Iris pigment epithelial cell (primary cell): ENCODE results near the gene NSG1.
"Not testable (repeated sequence)": the region's sequence is repeated elsewhere in the genome, so short reads cannot be mapped to it uniquely, and the experiment has no call there.

ENCODE experiments used
- DNase-seq: peaks from one replicate; pipeline ENCODE4 v3.0.0-alpha.2; 2011; ENCODE audit warnings: low read depth

Gene NSG1

DNA sequence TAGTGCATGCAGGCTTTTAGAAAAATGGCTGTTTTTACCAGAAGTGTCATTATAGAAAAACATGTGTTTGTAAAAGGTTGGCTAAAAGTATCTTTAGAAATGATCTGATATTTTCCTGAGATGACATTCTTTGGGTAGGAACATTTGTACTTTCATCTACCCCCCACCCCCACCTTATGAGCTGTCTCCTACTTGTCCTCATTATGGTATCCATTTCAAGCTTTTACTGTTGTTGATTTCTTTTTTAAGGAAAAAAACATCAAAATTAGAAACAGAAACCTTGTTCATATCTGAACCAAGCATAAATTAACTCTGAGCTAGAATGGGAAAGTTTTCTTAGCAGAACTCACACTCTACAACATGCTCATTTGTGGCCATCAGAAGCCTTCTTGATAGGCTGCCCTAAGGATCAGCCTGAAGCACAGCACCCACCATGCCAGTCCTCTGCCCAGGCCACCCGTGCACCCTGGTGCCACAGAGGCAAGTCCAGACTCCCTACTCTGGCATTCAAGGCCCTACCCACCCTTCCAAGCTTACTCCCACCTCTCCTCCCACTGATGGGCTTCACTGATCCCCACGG, 49.4 kb downstream of the NSG1 start:
- DNase-seq, result no peak

DNA sequence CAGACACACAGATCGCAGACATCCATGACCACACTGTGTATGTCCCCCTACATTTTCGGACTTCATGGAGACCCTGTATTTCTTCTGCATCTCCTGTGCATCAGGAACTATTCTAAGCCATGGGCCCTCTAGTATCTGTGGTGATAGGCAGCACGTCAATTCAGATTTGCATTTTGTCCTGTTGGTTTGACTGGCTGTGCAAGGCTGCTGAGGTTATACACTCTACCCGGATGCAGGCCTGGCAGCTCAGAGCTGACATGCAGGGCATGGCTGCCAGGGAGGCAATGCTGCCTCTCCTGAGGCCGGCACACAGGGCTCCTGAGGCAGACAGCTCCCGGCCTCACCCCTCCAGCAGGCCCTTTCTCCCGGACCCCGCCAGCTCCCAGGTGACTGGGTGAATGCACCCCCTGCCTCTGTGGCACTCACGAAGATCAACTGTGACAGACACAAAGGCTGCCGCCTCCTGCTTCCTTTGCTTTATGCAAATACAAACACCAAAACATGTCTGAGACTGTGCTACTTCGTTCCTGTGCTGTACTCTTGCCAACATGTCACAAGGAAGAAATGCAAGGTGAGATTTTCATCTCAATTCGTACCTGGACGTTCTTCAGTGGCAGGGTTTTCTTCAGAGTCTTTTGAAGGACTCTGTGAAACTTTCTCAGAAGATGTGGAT, 51.0 kb downstream of the NSG1 start:
- no peak for DNase-seq

DNA sequence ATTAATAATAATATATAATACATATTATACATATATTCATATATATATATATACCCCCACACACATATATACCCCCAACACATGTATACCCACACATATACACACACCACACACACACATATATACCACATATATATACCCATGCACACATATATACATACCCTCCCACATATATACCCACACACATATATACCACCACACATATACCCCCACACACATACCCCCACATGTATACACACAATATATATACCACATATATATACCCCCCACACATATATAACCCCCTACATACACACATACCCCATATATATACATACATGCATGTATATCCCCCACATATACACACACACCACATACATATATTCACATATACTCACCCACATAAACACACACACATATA, 52.0 kb downstream of the NSG1 start:
- DNase-seq, result no peak

DNA sequence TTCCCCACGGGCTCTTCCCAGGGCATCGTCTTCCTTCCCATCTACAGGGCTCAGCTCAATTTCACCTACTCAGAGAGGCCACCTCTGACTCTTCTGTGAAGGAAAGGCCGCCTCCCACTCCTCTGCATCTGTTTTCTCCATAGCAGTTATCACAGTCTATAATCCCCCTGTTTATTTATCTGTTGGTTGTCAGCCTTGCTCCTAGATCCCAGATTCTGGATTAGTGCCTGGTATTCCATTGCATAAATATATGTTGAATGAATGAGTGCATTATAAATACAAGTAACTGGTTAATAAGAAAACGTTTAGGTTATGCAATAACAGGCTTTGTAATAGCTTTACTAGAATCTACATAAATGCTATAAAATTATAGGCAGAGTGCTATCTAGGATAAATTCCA, 52.9 kb downstream of the NSG1 start:
- DNase-seq, result peak; percentile 51

DNA sequence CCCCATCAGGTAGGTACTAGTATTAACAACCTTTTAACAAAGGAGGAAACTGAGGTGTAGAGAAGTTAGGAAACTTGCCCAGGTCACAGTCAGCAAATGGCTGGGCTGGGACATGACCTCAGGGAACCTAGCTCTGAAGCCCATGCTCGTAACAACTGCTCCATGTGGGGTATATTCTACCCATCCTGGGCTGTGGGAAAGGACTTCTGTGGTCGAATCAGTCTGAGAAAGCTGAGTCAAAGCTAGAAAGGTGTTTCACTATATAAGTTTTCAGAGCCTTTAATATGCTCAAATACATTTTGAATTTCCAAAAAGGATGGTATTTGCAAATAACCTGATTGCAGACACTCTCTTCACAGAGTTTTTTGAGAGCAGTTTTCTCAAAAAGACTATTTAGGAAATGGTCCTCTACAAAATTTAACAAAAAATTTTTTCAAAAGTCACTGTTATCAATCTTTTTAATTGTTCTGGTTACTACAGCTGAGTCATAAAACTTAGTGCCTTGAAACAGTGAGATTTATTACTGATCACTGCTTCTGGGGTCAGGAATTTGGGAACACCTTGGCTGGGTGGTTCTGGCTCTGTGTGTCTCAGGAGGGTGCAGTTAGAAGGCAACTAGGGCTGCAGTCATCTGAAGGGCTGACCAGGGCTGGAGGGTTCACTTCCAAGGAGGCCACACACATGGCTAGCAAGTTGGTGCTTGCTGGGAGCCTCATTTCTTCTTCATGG, 53.6 kb downstream of the NSG1 start:
- no peak for DNase-seq

DNA sequence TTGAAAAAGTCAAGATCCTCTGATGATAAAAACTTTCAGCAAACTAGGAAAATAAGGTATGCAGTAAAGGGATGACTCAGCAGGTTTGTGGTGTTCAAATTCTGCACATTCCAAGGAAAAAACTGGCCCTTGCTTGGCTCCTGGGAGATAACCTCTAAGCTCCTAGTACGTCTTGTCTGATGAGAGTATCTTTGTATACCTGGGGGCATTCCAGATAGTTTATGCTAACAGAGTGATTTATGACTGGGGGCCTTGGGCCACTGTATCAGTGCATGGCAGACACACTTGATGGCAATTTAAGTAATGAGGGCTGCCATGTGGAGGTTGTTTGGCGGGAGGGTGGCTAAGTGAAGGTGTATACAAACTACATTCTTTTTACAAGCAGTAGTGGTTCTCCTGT, 56.9 kb downstream of the NSG1 start:
- DNase-seq, result peak; percentile 81

DNA sequence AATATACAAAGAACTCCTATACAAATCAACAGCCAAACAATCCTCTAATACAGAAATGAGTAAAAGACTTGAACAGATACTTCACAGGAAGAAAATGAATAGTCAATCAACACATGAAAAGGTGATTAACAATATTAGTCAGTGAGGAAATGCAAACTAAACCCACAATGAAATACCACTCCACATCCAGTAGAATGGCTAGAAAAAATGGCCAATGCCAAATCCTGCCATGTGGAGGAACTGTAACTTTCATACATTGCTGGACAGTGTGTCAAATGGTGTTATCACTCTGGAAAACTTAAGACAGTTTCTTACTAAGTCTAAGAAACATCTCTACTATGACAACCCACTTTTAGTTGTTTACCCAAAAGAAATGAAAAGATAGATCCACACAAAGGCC, 59.5 kb downstream of the NSG1 start:
- DNase-seq, result peak; percentile 59

DNA sequence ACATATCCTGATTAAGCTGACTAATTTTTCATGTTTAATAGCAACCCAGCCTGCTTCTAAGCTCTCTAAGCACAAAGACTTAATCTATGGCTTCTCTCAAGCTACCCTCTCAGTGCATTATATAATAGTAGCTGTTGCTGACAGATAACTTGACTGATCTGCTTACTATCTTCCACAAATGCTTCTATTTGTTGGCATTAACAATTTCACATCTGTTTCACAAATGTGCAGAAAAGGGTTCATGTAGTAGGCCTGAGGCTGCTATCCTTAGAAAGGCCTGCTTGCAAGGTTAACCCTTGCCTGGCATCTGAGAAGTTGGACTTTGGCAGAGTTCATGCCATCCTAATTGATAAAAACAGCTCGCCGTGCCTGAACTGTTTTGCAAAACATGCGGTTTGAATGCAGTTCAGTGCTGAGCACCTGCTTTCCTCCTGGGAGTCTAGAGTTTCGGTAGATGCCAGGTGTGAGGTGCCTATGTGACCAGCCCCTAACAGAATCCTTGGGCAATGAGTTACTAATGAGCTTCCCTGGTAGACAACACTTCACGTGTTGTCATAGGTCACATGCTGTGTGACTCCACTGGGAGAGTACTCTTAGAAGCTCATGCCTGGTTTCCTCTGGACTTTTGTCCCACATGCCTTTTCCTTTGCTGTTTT, 68.4 kb downstream of the NSG1 start:
- no peak for DNase-seq

DNA sequence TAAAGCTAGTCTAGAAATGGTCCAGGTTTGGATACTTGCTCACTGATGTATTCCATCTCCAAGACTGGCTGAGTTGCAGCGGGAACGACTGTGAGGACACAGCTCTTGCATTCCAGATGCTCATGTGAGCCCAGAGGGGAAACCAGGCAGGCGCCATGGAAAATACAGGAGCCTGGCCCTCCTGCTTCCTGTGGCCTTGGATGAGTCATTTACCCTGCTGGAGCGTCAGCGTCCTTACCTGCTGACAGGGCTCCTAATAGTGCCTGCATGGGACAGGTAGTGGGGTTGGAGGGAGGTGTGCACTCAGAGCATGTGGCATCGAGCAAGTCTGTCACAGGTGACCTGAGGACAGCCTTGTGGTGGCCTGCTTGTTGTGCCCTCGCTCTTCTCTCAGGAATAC, 69.4 kb downstream of the NSG1 start:
- peak; percentile 66 for DNase-seq

DNA sequence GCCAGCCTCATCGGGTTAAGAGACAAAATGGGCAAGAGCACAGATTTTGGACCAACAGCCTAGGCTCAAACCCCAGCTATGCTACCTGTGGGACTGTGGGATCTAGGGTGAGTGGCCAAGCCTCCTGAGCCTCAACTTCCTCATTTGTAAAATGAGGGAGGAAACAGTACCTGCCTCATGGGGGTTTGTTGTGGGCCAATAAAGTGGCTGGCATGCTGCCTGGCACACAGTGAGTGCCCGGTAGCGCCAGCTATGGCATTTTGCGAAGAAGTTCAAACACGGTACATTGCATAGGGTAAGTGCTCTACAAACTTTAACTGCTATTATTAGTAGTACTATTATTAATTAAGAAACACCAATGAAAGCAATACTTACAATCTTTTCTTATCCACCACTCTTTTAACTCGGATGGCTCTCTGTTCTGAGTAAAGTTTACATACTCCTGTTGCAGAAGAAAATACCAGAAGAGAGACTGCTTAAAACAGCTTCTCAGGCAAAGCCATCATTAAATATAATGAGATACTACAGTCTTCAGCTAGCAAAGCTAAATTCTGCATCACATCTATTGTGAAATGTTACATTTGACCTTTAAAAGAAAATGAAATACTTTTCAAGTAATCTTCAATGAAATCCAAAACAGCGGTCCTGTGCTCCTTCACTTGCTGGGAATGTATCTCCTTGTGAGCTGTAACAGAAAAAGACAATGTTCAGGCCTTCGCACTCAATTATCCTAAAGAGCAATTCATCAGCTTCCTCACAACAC, 70.1 kb downstream of the NSG1 start:
- DNase-seq, result no peak

DNA sequence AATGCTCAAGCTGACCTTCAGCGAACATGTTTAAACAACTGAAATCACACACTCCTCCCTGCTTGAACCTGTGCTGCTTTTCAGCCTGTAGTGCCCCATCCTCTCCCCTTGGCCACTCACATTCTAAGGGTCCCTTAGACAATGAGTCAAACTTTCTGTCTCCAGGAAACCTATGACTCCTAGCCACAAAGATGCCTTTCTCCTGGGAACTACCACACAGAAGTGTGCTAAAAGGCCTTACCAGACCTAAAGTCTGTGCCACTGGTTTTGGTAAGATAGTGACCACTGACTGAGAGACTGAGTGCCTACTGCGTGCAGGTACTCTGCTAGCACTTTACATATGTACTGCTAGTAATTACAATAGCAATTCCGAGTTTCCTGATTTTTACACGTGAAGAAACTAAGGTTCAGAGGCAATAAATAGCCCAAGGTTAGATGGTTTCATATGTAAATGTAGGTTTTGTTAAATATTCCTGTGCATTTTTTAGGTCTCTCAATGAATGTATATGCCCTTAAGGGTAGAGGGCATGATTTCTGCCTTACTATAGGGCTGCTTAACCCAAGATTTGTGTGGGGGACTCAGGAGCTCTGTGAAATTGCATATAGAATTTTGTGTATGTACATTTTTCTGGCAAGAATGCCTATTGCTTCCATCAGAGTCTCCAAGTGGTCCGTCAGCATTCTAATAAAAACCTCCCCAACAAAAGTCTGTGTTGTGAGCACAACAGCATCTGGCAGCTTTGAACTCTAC, 71.1 kb downstream of the NSG1 start:
- DNase-seq, result peak; percentile 86

DNA sequence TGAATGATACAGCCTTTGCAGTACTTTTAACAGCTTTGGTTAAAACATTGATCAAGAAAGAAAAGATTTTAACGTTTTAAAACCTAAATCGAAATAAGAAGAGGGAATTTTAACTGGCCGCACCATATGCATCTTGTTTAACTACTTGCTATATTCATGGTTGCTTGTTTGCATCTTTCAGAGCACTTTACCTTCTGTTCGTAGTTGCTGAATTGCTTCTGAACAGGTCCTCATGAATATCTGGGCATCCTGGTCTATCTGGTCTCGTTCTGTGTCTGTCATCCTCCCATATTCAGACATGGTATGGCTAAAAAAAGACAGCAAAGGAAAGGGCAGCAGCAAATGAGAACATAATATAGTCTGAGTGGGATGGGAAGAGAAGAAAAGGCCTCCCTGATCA, 72.3 kb downstream of the NSG1 start:
- DNase-seq, result no peak

DNA sequence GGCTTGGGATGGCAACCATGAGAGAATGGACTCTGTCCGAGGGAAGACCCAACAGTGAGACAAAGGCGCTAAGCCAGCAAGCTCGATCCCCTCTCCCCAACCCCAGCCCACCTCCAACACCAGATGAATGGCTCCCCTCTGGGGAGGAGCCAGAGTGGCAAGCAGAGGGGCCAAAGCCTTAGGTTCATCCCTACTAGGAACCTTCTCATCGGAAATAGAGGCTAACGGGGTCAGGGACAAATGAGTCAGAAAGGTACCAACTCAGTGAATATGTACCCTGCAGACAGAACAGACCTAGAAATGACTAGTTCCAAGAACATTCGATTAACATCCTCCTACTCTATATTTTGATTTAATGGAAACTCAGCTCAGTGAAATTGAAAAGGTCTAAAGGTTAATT, 73.9 kb downstream of the NSG1 start:
- DNase-seq, result no peak

DNA sequence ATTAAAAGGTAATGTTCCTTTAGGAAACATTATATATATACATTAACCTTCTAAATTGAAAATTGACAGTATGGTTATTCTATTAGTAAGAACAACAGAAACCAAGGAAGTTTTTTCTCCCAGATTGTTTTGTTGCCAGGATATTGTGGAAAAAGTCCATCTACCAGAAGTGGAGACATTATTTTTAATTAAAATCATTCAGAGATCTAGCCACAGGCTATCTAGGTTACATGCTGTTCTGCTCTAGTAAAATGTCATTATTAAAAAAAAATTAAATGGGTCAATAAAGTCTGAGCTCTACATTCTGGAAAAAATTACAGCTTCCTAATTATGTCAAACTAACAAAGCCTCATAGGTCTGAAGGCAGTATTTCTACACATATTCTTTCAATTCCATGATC, 74.3 kb downstream of the NSG1 start:
- no peak for DNase-seq

DNA sequence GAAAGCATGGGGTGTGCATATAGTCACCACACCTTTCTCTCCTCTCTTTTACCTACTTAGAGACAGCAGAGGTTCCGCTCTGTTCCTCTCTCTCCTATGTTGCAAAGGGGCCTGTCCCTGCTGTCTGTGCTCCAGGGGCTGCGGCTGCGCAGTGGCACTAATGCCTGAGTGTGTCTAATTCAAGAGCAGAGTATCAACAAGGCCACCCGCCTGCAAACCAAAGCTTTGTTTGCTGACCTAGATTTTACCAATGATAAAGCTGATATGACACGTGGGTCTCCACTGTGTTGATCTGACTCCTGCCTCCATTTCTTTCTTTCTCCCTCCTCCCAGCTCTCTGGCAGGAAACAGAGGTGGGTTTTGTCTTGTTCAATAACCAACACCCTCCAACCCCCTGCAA, 74.9 kb downstream of the NSG1 start:
- DNase-seq, result no peak

DNA sequence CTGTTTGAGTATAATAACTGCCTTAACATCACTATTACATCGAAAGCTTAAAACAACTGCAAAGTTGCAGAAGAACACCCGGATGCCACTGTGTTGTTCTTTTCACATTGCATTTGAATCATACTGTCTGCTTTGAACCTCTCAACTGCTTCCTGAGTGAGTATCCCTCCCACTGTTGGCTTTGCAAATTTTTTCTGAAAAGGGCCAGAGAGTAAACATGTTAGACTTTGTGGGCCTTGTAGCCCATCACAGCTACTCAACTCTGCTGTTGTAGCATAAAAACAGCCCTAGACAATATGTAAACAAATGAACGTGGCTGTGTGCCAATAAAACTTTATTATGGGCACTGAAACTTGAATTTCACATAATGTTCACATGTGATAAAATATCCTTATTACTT, 76.1 kb downstream of the NSG1 start:
- DNase-seq, result peak; percentile 20

DNA sequence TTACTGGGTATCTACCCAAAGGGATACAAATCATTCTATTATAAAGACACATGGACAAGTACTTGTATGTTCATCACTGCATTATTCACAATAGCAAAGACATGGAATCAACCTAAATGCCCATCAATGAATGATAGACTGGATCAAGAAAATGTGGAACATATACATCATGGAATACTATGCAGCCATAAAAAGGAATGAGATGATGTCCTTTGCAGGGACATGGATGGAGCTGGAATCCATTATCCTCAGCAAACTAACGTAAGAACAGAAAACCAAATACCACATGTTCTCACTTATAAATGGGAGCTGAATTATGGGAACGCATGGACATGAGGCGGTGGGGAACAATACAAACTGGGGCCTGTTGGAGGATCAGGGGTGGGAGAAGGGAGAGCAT, 78.3 kb downstream of the NSG1 start:
- DNase-seq, result not testable (repeated sequence)
